HG03175 (cell line): Measurements from ENCODE around the gene ADAP1.

Experiments
- ATAC-seq: cut with Tn5 transposase; IDR thresholded peaks from one replicate; pipeline ENCODE4 v1.9.1; 2021; ENCODE audit warnings: mild to moderate bottlenecking, moderate library complexity; ENCODE audit not compliant: unreplicated experiment

ADAP1 gene

GRCh38 chr7:897086-897485, 57.4 kb downstream of the ADAP1 start:
- no peak for ATAC-seq

DNA sequence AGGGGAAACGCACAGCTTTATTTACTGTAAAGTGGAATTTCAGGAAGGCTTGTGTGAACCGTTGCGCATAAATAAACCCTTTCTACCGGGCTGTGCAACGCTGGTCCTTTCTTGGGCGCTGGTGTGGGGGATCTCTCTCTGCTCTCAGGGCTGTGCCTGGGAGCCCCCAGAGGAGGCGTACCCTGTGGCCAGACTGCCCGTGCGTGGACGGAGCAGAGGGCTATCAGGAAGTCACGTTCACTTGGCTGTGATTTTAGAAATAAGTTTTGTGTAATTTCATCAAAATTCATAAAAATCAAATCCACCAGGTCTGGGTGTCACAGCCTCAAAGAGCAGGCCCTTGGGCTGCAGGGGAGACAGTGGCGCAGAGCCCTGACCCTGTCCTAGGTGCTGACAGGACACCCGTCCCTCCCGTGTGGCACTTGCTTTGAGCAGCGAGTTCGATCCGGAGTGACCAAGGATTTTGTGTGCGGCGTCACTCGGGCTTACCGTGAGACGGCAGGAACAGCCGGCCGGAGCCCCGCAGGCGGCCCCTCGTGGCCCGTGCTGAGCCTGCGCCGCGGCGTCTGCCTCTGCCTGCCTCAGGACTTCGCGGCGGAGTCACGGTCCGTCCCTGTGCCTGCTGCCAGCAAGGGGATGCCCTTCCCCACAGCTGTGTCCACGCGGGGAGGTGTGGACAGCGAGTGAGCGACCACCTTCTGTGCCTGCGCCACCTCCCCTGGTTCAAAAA, 58.0 kb downstream of the ADAP1 start:
- ATAC-seq = no peak

- no peak for ATAC-seq
These were observed 58.9 kb downstream of the ADAP1 start for GRCh38 chr7:895451-896052.

DNA sequence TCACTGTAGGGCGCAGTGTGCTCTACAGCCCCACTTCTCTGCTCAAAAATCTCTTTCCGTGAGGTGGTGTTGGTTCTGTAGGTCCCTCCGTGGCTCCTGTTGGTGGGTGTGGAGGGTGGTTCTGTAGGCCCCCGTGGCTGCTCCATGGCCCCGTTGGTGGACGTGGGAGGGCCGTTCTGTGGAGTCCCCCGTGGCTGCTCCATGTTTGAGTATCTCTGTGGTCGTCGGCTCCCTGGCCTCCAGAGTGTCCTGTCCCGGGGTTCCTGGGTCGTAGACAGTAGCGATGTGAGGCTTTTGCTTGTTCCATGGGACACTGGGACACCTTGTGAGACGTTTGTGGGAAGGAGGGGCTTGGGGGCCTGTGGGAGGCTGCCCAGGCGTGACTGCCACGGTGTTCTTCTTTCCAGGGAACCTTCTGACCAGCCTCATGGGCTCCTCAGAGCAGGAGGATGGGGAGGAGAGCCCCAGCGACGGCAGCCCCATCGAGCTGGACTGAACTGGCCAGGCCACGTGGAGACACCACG, 59.5 kb downstream of the ADAP1 start:
- ATAC-seq = no peak

GRCh38 chr7:894164-894867, 60.2 kb downstream of the ADAP1 start:
- no peak for ATAC-seq

GRCh38 chr7:893686-894085, 60.8 kb downstream of the ADAP1 start:
- ATAC-seq = no peak

DNA sequence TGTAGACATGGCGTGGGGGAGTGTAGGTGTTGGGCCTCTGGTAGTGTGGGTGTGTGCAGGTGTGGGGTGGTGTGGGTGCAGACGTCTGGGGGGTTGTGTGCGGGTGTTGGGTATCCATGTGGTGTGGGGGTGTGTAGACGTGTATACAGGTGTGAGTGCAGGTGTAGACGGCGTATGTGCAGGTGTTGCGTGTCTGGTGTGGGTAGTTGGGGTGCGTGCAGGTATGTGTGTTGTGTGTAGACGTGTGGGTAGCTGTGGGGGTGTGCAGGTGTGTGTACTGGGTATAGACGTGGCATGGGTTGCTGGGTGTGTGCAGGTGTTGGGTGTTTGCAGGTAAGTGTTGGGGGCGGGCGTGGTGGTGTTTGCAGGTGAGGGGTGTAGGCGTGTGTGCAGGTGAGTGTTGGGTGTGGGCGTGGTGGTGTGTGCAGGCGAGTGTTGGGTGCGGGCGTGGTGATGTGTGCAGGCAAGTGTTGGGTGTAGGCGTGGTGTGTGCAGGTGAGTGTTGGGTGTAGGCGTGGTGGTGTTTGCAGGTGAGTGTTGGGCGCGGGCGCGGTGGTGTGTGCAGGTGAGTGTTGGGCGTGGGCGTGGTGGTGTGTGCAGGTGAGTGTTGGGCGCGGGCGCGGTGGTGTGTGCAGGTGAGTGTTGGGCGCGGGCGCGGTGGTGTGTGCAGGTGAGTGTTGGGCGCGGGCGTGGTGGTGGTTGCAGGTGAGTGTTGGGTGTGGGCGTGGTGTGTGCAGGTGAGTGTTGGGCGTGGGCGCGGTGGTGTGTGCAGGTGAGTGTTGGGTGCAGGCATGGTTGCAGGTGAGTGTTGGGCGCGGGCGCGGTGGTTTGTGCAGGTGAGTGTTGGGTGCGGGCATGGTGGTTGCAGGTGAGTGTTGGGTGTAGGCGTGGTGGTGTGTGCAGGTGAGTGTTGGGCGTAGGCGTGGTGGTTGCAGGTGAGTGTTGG, 61.6 kb downstream of the ADAP1 start:
- no peak for ATAC-seq

DNA sequence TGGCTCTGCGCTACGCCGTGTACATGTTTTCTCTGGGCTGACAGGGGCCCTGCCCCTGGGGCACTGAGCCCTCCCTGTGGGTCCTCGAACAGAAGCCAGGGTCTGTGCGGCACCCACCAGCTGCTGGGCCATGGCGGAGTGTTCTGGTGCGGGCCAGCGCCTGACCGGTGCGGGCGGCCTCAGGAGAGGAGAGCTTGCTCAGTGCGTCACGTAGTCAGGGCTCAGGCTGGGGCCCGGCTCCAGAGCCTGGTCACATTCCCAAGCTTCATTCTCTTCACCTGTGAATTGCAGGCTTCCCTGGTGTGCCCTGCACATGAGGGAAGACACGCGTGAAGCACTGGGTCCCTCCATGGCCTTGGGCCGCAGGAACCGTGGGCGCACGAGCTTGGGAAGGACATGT, 62.7 kb downstream of the ADAP1 start:
- ATAC-seq = no peak

- ATAC-seq = no peak
These were observed 63.2 kb downstream of the ADAP1 start for GRCh38 chr7:891291-891690.

GRCh38 chr7:890868-891267, 63.6 kb downstream of the ADAP1 start:
- ATAC-seq = no peak

DNA sequence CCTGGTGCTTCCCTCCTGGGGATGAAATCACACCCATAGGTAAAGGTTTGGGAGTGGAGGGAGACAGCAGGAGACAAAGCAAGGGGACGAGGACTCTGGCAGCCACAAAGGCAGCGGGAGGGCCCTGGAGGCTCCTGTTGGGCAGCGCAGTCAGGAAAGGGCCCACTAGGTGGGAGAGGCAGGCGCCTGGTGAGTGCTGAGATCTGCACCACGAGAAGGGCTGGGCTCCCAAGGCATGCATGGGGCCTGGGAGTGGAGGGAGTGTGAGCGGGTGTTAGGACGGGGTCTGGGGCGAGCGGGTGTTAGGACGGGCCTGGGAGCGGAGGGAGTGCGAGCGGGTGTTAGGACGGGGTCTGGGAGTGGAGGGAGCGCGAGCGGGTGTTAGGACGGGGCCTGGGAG, 65.1 kb downstream of the ADAP1 start:
- ATAC-seq = no peak

DNA sequence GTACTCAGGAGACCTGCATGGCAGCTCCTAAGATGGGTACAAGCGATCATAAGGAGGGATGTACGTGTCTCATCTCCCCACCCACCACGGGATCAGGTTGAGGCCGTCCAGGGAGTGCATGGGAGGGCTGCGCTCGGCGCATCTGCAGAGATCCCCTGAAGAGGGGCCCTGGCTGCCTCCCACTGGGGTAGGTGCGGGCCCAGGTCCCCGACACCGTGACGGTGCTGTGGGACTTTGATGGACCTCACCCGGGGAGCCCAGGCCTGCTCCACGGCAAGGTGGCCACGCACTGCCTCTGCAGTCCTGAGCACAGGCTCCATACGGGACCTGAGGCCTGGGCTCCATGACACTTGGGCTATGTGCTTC, 65.5 kb downstream of the ADAP1 start:
- no peak for ATAC-seq

GRCh38 chr7:888081-889024, 66.1 kb downstream of the ADAP1 start:
- no peak for ATAC-seq

DNA sequence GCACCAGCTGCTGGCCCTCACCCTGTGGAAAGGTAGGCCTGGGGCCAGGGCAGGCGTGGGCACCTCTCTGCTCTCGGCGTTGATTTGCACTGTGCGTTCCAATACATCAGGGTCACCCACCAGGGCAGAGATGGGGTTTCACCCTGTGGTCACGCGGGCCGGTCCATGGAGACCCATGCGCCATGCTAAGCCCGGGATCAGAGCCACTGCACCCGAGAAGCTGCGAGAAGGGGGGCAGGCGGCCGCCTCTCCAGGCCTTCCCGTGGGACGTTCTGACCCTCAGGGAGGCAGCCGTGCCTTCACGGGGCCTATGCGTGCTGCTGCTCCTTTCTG, 67.0 kb downstream of the ADAP1 start:
- ATAC-seq = no peak

- ATAC-seq = no peak
These were observed 67.6 kb downstream of the ADAP1 start for GRCh38 chr7:886626-887487.

DNA sequence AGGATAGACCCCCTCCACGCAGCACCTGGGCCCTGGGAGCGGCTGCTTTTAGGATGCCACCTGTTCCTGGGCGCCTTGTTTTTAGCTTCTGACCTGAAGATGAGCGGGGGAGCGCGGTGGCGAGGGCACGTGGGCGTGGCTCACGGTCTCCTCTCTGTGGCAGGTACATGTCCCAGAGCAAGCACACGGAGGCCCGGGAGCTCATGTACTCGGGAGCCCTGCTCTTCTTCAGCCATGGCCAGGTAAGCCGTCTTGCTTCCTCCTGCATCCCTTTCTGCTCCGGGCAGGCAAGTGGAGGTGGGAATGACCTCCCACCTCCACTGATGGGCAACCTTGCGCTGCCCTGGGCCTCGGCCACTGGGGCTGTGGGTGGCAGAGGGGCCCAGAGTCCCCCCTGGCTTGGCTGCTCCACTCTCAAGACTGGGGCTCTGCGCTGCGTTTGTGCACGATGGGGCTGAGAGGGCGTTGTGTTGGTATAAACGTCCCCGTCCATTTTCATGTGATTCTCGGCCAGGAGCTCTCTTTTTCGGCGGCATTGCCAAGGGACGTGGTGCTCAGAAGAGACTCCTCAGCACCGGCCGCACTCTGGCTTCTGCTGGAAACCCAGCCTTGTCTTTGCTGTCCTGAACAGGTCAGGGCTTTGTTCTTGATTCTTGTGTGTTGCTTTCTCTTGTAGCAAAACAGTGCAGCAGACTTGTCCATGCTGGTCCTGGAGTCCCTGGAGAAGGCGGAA, 68.4 kb downstream of the ADAP1 start:
- ATAC-seq = no peak

DNA sequence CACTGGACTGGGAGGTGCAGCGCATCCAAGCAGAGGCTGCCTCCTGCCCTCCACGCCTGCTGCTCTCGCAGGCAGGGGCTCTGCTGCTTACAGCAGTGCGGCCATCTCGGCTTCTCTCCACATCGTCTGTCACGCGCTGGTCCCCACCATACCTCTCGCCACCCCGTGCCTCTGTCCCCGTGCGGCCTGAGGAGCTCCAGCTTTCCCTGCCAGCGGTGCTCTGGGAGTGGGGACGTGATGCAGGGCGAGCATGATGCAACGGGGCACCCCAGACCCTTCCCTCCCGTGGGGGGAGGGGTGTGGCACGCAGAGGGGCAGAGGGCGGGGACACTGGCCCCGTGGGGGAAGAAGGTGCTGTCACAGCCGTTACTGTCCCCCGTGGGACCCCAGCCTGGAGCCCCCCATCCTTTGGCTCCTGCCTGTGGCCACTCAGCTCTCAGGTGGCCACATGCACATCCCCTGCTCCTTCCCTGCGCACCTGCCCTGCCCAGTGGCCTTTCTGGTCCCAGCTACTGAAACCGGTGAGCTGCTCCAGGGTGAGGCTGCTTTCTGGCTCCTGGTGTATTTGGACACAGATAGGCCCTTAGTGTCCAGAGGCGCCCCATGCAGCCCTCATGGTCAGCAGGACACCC, 69.1 kb downstream of the ADAP1 start:
- no peak for ATAC-seq
